NB4 (cell line): ENCODE results near the gene CPD.
A peak's percentile ranks its signal among the peaks of the same experiment; 100 is the strongest.

ENCODE experiments used
- DNase-seq: peaks from one replicate; pipeline ENCODE4 v3.0.0; 2010; ENCODE audit warnings: low read depth
- H3K4me3 ChIP-seq: one replicate; pipeline ENCODE4 v1.5.1; 2011; ENCODE audit warnings: mild to moderate bottlenecking, low read depth, low read length, moderate library complexity
- MYC ChIP-seq: IDR thresholded peaks from 2 replicates; pipeline ENCODE4 v1.6.1; 2011; ENCODE audit warnings: low read depth, low read length
- POLR2A ChIP-seq: IDR thresholded peaks from 2 replicates; pipeline ENCODE4 v1.6.1; 2011; ENCODE audit warnings: mild to moderate bottlenecking; ENCODE audit not compliant: insufficient read length; ENCODE audit errors: extremely low read depth
- TF ChIP-seq, protein P1 (sequence below): IDR thresholded peaks from one replicate; pipeline ENCODE4 v1.5.1; 2012; ENCODE audit warnings: low read depth, low read length
- TF ChIP-seq, protein P2 (sequence below): IDR thresholded peaks from 2 replicates; pipeline ENCODE4 v1.6.1; 2011; ENCODE audit warnings: low read depth, low read length

Gene CPD

DNA sequence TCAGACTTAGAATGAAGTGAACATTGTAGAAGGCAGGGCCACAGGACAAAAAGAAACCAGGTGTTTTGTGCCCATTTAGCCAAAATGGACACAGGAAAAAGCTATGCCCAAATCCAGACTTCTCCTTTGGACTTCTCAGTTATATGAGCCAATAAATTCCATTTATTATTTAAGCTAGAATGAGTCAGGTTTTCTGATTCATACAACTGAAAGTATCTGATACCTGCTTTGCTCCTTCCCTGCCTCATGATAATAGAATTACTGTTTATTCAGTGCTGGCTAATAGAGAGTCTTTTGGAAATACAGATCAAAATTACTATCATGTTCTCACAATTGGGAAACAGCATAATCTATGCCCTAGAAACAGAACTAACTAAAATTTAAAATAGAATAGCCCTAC lies 8.7 kb upstream of the CPD start:
- no peak overlapping the region for H3K4me3 ChIP-seq
- DNase-seq: no peak
- TF ChIP-seq, protein P1, sequence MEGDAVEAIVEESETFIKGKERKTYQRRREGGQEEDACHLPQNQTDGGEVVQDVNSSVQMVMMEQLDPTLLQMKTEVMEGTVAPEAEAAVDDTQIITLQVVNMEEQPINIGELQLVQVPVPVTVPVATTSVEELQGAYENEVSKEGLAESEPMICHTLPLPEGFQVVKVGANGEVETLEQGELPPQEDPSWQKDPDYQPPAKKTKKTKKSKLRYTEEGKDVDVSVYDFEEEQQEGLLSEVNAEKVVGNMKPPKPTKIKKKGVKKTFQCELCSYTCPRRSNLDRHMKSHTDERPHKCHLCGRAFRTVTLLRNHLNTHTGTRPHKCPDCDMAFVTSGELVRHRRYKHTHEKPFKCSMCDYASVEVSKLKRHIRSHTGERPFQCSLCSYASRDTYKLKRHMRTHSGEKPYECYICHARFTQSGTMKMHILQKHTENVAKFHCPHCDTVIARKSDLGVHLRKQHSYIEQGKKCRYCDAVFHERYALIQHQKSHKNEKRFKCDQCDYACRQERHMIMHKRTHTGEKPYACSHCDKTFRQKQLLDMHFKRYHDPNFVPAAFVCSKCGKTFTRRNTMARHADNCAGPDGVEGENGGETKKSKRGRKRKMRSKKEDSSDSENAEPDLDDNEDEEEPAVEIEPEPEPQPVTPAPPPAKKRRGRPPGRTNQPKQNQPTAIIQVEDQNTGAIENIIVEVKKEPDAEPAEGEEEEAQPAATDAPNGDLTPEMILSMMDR: no peak
- TF ChIP-seq MYC: no peak
- TF ChIP-seq POLR2A: no peak
- TF ChIP-seq, protein P2, sequence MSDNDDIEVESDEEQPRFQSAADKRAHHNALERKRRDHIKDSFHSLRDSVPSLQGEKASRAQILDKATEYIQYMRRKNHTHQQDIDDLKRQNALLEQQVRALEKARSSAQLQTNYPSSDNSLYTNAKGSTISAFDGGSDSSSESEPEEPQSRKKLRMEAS: no peak

GRCh38 chr17:30372755-30373154 lies 6.0 kb upstream of the CPD start:
- TF ChIP-seq, protein P2: no peak
- DNase-seq: no peak
- no peak overlapping the region for H3K4me3 ChIP-seq

DNA sequence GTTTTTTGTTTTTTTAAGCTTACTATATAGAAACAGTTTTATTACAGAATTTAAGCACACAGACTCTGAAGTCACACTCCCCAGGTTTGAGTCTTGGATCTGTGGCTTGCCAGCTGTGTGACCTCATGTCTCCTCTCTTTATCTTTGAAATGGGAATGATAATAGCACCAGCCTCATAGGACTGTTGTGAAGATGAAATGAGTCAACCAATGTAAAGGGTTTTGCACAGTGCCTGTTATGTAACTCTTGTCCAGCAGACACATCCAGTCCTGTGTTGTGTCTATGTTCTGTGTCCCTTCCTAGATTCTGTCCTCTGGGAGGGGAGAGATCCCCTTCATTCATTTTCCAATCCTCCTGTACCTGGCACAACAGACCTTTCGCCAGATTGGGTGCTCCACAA lies 3.1 kb upstream of the CPD start:
- TF ChIP-seq, protein P1: no peak
- peak; percentile 22; the same call in 1 of the 2 replicates for TF ChIP-seq MYC
- no peak overlapping the region for H3K4me3 ChIP-seq
- peak; percentile 41 for DNase-seq

DNA sequence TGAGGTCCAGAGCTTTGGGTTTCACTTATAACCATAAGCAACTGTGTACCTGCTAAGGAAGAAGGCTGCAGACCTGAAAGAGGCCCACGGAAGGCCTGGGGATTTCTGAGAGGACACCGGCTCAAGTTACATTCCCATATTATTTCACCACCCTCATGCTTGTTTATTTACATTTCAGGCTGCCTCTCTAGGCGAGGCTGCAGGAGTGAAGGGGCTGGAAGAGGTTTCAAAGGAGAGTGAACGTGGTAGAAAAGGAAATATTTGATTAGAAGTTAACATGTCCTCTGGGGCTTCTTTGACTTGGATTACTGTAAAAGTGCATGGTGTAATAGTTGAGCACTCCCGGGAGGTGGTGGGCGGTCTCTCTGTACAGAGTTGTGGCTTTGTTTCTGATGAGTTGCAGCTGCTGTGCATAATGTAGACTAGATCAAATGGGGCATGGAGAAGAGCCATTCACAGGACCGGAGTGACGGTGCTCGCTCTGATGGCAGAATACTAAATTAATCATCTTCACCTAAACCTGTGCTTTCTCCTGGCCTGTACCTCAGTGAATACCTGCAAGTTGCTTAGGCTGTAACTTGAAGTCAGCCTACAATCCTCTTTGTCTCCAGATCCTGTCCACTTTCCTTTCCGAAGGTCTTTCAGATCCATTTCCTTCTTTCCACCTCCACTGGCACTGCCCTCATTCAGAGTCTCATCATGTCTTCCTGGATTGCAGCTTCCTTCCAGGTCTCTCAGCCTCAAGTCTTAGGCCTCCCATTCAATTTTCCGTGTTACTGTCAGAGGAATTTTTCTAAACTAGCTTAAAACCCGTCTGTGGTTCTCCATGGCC lies 1.9 kb upstream of the CPD start:
- no peak overlapping the region for H3K4me3 ChIP-seq
- DNase-seq: peak; percentile 85
- TF ChIP-seq, protein P1: no peak
- TF ChIP-seq MYC: peak; percentile 34; the same call in 1 of the 2 replicates
- TF ChIP-seq, protein P2: peak; percentile 45; the same call in 1 of the 2 replicates
- no peak for TF ChIP-seq POLR2A

DNA sequence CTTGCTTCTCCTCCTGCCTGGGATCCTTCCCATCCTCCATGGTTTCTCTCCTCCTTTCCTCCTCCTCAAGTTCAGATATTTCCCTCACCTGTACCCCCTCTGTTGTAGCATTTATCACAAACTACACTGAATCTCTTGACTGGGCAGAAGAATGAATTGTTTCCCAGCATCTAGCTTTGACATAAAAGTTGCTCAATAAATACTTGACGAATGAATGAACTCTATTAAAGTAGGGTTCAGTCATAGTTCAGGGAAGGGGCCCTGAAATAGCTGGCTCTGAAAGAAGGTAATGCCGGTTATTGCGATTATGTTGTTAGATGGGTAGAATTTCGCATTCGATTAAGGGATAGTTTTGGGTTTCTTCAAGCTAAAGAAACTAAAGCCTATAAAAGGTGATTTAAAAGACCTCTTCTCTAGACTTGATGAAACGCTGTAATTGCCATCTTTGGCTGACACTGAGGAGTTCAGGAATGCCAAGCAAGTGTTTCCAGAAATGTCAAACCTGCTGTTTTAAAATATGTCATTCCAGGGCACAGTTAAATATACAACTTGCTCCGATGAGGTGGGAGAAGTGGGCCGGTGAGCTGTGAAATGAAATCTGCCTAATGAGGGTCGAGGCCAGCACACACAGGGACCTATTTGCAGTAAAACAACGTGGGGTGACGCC lies 1.0 kb upstream of the CPD start:
- DNase-seq: no peak
- TF ChIP-seq, protein P1: no peak
- TF ChIP-seq POLR2A (no peak), MYC (no peak)
- TF ChIP-seq, protein P2: no peak
- no peak overlapping the region for H3K4me3 ChIP-seq

- H3K4me3 ChIP-seq: peak overlapping the region; percentile 51
- TF ChIP-seq, protein P2: no peak
- TF ChIP-seq MYC (no peak), POLR2A (no peak)
- TF ChIP-seq, protein P1: no peak
- no peak for DNase-seq
Observed at GRCh38 chr17:30378241-30378824, 394 bp upstream of the CPD start.
